ENCODE results near the gene ANKRD65. TPM values are rescaled to one million over a fixed set of nuclear protein-coding genes. Genes with fewer than 3 reads are reported as not detected.
"Not testable (repeated sequence)": the region's sequence is repeated elsewhere in the genome, so short reads cannot be mapped to it uniquely, and the experiment has no call there.

ANKRD65 gene
- total RNA-seq, 1 donor from 2014 or later = 1.4 TPM

- DNase-seq = peak; percentile 27
Measured at GRCh38 chr1:1430114-1430982, 9.3 kb upstream of the ANKRD65 start.

- DNase-seq = no peak
Measured at GRCh38 chr1:1429671-1430073, 8.6 kb upstream of the ANKRD65 start.

- not testable (repeated sequence) for DNase-seq
Measured at GRCh38 chr1:1428967-1429366, 7.9 kb upstream of the ANKRD65 start.

- DNase-seq = no peak
Measured at GRCh38 chr1:1428174-1428573, 7.1 kb upstream of the ANKRD65 start.

- no peak for DNase-seq
Measured at GRCh38 chr1:1427820-1428148, 6.7 kb upstream of the ANKRD65 start.

- no peak for DNase-seq
Measured at GRCh38 chr1:1427106-1427819, 6.2 kb upstream of the ANKRD65 start.

- DNase-seq = peak; percentile 61
Measured at GRCh38 chr1:1426496-1427105, 5.5 kb upstream of the ANKRD65 start.

GRCh38 chr1:1425753-1426495 is 4.8 kb upstream of the ANKRD65 start:
- DNase-seq = peak; percentile 64

GRCh38 chr1:1425426-1425752 is 4.3 kb upstream of the ANKRD65 start:
- no peak for DNase-seq

GRCh38 chr1:1424707-1425106 is 3.6 kb upstream of the ANKRD65 start:
- no peak for DNase-seq

- DNase-seq = no peak
Measured at GRCh38 chr1:1423245-1423597, 2.1 kb upstream of the ANKRD65 start.

GRCh38 chr1:1422465-1423244 is 1.6 kb upstream of the ANKRD65 start:
- no peak for DNase-seq

GRCh38 chr1:1421907-1422464 is 910 bp upstream of the ANKRD65 start:
- no peak for DNase-seq

GRCh38 chr1:1420654-1421141 is 378 bp downstream of the ANKRD65 start:
- DNase-seq = no peak

- no peak for DNase-seq
Measured at GRCh38 chr1:1419813-1420653, 1.0 kb downstream of the ANKRD65 start.

- no peak for DNase-seq
Measured at GRCh38 chr1:1419363-1419812, 1.7 kb downstream of the ANKRD65 start.

- no peak for DNase-seq
Measured at GRCh38 chr1:1418464-1419362, 2.4 kb downstream of the ANKRD65 start.

- not testable (repeated sequence) for DNase-seq
Measured at GRCh38 chr1:1417825-1418463, 3.1 kb downstream of the ANKRD65 start.

- not testable (repeated sequence) for DNase-seq
Measured at GRCh38 chr1:1417396-1417795, 3.7 kb downstream of the ANKRD65 start.
